HL-60 (cell line): ENCODE data around the gene SCN5A.

Experiments used
- DNase-seq, 2 experiments: peaks; one replicate each; pipeline ENCODE4 v3.0.0-alpha.2; 2010 to 2020; ENCODE audit warnings: low read depth in 1 of 2, low spot score in 1 of 2
- H3K27ac ChIP-seq: fragments of 250-450 bp; sonication (Bioruptor Pico); replicated peaks from 2 replicates; pipeline ENCODE4 v1.5.1; 2020; ENCODE audit warnings: mild to moderate bottlenecking, moderate library complexity
- H3K27me3 ChIP-seq: fragments of 250-450 bp; sonication (Bioruptor Pico); 2 replicates; pipeline ENCODE4 v1.5.1; 2021; ENCODE audit warnings: mild to moderate bottlenecking, moderate library complexity; ENCODE audit not compliant: insufficient read depth, poor library complexity, severe bottlenecking
- H3K4me3 ChIP-seq: replicated peaks from 2 replicates; pipeline ENCODE4 v1.5.1; 2011; ENCODE audit warnings: mild to moderate bottlenecking, control low read depth, low read length; ENCODE audit not compliant: insufficient read depth
- GABPA ChIP-seq: IDR thresholded peaks from 2 replicates; pipeline ENCODE4 v1.6.1; 2012; ENCODE audit warnings: low read depth
- POLR2AphosphoS5 ChIP-seq: IDR thresholded peaks from 2 replicates; pipeline ENCODE4 v1.6.1; 2012; ENCODE audit warnings: low read depth
- SPI1 ChIP-seq: IDR thresholded peaks from 2 replicates; pipeline ENCODE4 v1.6.1; 2012; ENCODE audit warnings: low read depth, mild to moderate bottlenecking, borderline replicate concordance
- TF ChIP-seq, protein P1 (sequence below): IDR thresholded peaks from one replicate; pipeline ENCODE4 v1.5.1; 2011; ENCODE audit warnings: low read length, control low read depth, inconsistent platforms; ENCODE audit not compliant: insufficient read depth
- TF ChIP-seq, protein P2 (sequence below): IDR thresholded peaks from 2 replicates; pipeline ENCODE4 v1.6.1; 2012; ENCODE audit warnings: low read depth; ENCODE audit not compliant: insufficient replicate concordance

Gene SCN5A

DNA sequence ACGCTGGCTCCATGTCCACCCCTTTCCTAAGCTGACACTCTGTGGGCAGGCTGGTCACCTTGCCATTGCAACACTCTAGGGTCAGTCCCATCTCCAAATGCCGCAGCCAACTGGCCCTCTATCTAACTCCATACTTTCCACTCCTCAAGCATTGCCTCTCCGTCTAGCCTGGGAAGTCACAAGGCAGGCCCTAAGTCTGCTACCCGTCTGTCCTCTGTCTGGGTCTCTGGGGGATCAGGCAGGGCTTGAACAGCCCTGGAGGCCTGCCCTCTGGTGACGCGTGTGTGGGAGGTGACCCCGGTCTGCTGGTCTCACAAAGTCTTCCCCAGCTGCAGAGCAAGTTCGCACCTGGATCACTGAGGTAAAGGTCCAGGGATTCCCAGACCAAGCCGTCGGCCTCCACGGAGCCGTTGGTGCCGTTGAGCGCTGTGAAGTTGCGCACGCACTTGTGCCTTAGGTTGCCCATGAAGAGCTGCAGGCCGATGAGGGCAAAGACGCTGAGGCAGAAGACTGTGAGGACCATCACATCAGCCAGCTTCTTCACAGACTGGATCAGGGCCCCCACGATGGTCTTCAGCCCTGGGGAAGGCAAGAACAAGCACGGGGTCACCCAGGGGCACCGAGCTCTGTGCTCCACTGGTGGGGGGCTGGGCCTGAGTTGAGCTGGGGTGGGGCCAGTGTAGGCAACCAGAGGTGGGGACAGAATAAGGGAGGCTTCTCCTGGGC lies 39.9 kb downstream of the SCN5A start:
- no peak for DNase-seq
- no peak overlapping the region for H3K27ac ChIP-seq
- no peak overlapping the region for H3K4me3 ChIP-seq
- H3K27me3 ChIP-seq = no peaks in the 10 kb centered on the region
- TF ChIP-seq GABPA = no peak
- TF ChIP-seq, protein P1, sequence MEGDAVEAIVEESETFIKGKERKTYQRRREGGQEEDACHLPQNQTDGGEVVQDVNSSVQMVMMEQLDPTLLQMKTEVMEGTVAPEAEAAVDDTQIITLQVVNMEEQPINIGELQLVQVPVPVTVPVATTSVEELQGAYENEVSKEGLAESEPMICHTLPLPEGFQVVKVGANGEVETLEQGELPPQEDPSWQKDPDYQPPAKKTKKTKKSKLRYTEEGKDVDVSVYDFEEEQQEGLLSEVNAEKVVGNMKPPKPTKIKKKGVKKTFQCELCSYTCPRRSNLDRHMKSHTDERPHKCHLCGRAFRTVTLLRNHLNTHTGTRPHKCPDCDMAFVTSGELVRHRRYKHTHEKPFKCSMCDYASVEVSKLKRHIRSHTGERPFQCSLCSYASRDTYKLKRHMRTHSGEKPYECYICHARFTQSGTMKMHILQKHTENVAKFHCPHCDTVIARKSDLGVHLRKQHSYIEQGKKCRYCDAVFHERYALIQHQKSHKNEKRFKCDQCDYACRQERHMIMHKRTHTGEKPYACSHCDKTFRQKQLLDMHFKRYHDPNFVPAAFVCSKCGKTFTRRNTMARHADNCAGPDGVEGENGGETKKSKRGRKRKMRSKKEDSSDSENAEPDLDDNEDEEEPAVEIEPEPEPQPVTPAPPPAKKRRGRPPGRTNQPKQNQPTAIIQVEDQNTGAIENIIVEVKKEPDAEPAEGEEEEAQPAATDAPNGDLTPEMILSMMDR = no peak
- TF ChIP-seq, protein P2, sequence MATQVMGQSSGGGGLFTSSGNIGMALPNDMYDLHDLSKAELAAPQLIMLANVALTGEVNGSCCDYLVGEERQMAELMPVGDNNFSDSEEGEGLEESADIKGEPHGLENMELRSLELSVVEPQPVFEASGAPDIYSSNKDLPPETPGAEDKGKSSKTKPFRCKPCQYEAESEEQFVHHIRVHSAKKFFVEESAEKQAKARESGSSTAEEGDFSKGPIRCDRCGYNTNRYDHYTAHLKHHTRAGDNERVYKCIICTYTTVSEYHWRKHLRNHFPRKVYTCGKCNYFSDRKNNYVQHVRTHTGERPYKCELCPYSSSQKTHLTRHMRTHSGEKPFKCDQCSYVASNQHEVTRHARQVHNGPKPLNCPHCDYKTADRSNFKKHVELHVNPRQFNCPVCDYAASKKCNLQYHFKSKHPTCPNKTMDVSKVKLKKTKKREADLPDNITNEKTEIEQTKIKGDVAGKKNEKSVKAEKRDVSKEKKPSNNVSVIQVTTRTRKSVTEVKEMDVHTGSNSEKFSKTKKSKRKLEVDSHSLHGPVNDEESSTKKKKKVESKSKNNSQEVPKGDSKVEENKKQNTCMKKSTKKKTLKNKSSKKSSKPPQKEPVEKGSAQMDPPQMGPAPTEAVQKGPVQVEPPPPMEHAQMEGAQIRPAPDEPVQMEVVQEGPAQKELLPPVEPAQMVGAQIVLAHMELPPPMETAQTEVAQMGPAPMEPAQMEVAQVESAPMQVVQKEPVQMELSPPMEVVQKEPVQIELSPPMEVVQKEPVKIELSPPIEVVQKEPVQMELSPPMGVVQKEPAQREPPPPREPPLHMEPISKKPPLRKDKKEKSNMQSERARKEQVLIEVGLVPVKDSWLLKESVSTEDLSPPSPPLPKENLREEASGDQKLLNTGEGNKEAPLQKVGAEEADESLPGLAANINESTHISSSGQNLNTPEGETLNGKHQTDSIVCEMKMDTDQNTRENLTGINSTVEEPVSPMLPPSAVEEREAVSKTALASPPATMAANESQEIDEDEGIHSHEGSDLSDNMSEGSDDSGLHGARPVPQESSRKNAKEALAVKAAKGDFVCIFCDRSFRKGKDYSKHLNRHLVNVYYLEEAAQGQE = no peak
- TF ChIP-seq SPI1 = no peak
- TF ChIP-seq POLR2AphosphoS5 = no peak

DNA sequence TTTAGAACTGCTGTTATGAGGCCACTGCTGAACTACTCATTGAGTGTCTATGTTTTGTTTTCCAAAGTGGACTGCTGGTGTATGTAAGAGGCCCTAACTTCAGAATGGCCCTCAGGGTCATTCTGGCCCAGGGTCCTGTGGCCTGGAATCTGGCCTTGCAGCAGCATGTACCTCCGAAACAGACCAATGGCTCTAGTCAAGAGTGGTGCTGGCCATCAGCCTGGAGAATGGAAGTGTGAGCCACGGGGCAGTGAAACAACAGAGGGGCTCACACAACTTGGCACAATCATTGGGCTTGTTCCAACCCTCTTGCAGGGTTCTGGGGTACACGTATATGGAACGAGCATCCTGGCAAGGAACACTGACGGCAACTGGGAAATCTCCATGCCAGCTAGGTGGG lies 40.5 kb downstream of the SCN5A start:
- DNase-seq = no peak
- TF ChIP-seq POLR2AphosphoS5 (no peak), GABPA (no peak), SPI1 (no peak)
- TF ChIP-seq, protein P2 = no peak
- TF ChIP-seq, protein P1 = no peak
- Histone ChIP-seq H3K27me3 (no peaks in the 10 kb centered on the region), H3K27ac (no peak overlapping the region), H3K4me3 (no peak overlapping the region)

DNA sequence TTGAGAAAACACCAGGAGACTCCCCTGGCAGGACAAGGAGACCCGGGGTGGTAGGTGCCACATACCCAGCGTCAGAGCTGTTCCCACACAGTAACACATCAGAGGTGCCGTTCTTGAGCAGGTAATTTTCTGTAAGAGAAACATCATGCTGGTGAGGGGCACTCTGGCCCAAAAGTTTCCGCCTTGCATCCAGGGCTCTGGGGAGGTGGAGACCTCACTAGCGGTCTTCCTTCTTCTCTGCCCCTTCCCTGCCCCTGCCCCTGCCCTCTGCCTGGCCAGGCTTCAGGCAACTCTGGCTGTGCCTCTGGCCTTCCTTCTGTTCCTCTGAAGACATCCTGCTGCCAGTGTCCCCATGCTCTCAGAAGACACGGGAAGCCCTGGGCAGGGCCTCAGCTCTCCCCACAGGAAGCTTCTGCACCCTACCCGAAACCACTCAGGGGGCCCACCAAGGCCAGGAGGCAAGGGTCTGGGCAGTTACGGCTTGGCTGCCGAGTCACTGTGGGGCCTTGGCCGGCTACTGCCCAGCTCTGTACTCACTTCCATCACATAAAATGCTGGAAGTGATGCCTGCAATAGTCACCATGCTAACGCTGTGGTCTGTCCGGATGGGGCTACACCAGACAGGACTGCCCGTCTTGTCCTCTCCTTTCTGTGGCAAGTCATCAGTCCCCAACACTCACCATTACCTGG lies 41.3 kb downstream of the SCN5A start:
- DNase-seq = no peak
- H3K27ac ChIP-seq = no peak overlapping the region
- no peaks in the 10 kb centered on the region for H3K27me3 ChIP-seq
- no peak overlapping the region for H3K4me3 ChIP-seq
- TF ChIP-seq, protein P2 = no peak
- TF ChIP-seq SPI1 = no peak
- TF ChIP-seq POLR2AphosphoS5 = no peak
